HL-60 (cell line): ENCODE measurements around the gene OR7A17.

ENCODE experiments used
- DNase-seq, 2 experiments: peaks; one replicate each; pipeline ENCODE4 v3.0.0-alpha.2; 2010 to 2020; ENCODE audit warnings: low read depth in 1 of 2, low spot score in 1 of 2
- H3K27ac ChIP-seq: fragments of 250-450 bp; sonication (Bioruptor Pico); replicated peaks from 2 replicates; pipeline ENCODE4 v1.5.1; 2020; ENCODE audit warnings: mild to moderate bottlenecking, moderate library complexity
- H3K27me3 ChIP-seq: fragments of 250-450 bp; sonication (Bioruptor Pico); 2 replicates; pipeline ENCODE4 v1.5.1; 2021; ENCODE audit warnings: mild to moderate bottlenecking, moderate library complexity; ENCODE audit not compliant: insufficient read depth, poor library complexity, severe bottlenecking
- H3K4me3 ChIP-seq: replicated peaks from 2 replicates; pipeline ENCODE4 v1.5.1; 2011; ENCODE audit warnings: mild to moderate bottlenecking, control low read depth, low read length; ENCODE audit not compliant: insufficient read depth
- GABPA ChIP-seq: IDR thresholded peaks from 2 replicates; pipeline ENCODE4 v1.6.1; 2012; ENCODE audit warnings: low read depth
- POLR2AphosphoS5 ChIP-seq: IDR thresholded peaks from 2 replicates; pipeline ENCODE4 v1.6.1; 2012; ENCODE audit warnings: low read depth
- SPI1 ChIP-seq: IDR thresholded peaks from 2 replicates; pipeline ENCODE4 v1.6.1; 2012; ENCODE audit warnings: low read depth, mild to moderate bottlenecking, borderline replicate concordance
- TF ChIP-seq, protein P1 (sequence below): IDR thresholded peaks from 2 replicates; pipeline ENCODE4 v1.6.1; 2012; ENCODE audit warnings: low read depth; ENCODE audit not compliant: insufficient replicate concordance
- TF ChIP-seq, protein P2 (sequence below): IDR thresholded peaks from one replicate; pipeline ENCODE4 v1.5.1; 2011; ENCODE audit warnings: low read length, control low read depth, inconsistent platforms; ENCODE audit not compliant: insufficient read depth

Gene OR7A17

DNA sequence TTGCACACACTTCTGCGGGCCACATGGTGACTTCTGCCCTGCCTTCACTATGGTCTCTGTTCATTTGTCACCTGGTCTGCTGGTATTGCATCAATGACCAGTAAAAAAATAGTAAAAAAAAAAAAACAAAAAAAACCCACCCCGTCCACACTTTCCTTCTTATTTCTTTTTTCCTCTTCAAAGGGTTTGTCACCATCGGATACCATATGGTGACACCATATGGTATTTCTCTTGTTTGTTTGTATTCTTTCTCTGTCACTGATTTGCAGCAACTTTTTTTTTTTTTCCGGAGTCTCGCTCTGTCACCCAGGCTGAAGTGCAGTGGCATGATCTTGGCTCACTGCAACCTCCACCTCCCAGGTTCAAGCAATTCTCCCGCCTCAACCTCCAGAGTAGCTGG lies 29.2 kb upstream of the OR7A17 start:
- no peak for DNase-seq
- Histone ChIP-seq H3K4me3 (no peak overlapping the region), H3K27me3 (no peaks in the 10 kb centered on the region), H3K27ac (no peak overlapping the region)
- no peak for TF ChIP-seq GABPA
- TF ChIP-seq SPI1, result no peak
- TF ChIP-seq, protein P1, sequence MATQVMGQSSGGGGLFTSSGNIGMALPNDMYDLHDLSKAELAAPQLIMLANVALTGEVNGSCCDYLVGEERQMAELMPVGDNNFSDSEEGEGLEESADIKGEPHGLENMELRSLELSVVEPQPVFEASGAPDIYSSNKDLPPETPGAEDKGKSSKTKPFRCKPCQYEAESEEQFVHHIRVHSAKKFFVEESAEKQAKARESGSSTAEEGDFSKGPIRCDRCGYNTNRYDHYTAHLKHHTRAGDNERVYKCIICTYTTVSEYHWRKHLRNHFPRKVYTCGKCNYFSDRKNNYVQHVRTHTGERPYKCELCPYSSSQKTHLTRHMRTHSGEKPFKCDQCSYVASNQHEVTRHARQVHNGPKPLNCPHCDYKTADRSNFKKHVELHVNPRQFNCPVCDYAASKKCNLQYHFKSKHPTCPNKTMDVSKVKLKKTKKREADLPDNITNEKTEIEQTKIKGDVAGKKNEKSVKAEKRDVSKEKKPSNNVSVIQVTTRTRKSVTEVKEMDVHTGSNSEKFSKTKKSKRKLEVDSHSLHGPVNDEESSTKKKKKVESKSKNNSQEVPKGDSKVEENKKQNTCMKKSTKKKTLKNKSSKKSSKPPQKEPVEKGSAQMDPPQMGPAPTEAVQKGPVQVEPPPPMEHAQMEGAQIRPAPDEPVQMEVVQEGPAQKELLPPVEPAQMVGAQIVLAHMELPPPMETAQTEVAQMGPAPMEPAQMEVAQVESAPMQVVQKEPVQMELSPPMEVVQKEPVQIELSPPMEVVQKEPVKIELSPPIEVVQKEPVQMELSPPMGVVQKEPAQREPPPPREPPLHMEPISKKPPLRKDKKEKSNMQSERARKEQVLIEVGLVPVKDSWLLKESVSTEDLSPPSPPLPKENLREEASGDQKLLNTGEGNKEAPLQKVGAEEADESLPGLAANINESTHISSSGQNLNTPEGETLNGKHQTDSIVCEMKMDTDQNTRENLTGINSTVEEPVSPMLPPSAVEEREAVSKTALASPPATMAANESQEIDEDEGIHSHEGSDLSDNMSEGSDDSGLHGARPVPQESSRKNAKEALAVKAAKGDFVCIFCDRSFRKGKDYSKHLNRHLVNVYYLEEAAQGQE, result no peak
- TF ChIP-seq POLR2AphosphoS5, result no peak
- TF ChIP-seq, protein P2, sequence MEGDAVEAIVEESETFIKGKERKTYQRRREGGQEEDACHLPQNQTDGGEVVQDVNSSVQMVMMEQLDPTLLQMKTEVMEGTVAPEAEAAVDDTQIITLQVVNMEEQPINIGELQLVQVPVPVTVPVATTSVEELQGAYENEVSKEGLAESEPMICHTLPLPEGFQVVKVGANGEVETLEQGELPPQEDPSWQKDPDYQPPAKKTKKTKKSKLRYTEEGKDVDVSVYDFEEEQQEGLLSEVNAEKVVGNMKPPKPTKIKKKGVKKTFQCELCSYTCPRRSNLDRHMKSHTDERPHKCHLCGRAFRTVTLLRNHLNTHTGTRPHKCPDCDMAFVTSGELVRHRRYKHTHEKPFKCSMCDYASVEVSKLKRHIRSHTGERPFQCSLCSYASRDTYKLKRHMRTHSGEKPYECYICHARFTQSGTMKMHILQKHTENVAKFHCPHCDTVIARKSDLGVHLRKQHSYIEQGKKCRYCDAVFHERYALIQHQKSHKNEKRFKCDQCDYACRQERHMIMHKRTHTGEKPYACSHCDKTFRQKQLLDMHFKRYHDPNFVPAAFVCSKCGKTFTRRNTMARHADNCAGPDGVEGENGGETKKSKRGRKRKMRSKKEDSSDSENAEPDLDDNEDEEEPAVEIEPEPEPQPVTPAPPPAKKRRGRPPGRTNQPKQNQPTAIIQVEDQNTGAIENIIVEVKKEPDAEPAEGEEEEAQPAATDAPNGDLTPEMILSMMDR, result no peak

DNA sequence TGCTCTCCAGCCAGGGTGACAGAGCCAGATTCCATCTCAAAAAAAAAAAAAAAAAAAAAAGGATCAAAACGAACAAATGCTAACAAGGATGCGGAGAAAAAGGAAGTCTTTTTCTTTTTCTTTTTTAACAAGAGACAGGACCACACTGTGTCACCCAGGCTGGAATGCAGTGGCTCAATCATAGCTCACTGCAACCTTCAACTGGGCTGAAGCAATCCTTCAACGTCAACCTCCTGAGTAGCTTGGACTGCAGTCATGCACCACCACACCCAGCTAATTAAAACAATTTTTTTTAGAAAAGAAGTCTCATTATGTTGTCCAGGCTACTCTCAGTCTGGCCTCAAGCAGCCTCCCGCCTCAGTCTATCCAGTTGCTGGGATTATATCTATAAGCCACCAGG lies 20.8 kb upstream of the OR7A17 start:
- TF ChIP-seq, protein P2, result no peak
- TF ChIP-seq POLR2AphosphoS5, result no peak
- TF ChIP-seq, protein P1, result no peak
- no peak for TF ChIP-seq GABPA
- TF ChIP-seq SPI1, result no peak
- peaks cover 7% of the 10 kb centered on the region for H3K27me3 ChIP-seq
- no peak overlapping the region for H3K4me3 ChIP-seq
- DNase-seq, result no peak
- no peak overlapping the region for H3K27ac ChIP-seq

DNA sequence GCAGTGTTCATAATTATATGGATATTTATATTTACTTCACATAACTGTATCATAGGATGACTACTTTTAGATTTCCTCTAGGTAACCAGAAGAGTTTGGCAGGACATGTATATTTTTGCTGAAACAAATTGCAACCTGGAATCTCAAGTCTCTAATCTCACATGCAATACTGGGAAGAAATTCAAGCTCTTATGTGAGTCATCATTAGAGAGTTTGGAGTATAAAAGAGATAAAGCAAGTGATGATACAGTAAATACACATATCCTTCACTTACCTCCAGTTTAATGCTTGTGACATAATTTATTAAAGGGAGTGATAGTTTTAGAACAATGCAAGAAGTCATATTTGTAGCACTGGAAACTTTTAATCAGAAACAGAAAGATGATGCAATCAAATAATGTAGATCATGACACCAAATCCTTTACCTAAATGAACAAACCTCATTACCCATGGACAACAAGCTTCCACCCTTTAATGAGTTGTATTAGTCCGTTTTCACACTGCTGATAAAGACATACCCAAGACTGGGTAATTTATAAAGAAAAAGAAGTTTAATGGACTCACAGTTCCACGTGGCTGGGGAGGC lies 15.8 kb upstream of the OR7A17 start:
- TF ChIP-seq POLR2AphosphoS5 (no peak), GABPA (no peak), SPI1 (no peak)
- TF ChIP-seq, protein P1, result no peak
- TF ChIP-seq, protein P2, result no peak
- no peak for DNase-seq
- Histone ChIP-seq H3K4me3 (no peak overlapping the region), H3K27me3 (peaks cover 7% of the 10 kb centered on the region), H3K27ac (no peak overlapping the region)
